KBM-7 (cell line): ENCODE data around the gene RMND5A.
"Not testable (repeated sequence)": the region's sequence is repeated elsewhere in the genome, so short reads cannot be mapped to it uniquely, and the experiment has no call there.

Experiments
- DNase-seq: peaks from one replicate; pipeline ENCODE4 v3.0.0-alpha.2; 2015
- in situ Hi-C: fragments of 300-500 bp; cut with MboI; formaldehyde crosslinking; loops from 2 replicates; pipeline ENCODE4 v1.14.3; 2020; ENCODE audit warnings: low sequenced_read_pairs, low pct_unique_long_range_greater_than_20kb, mixed read lengths

Gene RMND5A

DNA sequence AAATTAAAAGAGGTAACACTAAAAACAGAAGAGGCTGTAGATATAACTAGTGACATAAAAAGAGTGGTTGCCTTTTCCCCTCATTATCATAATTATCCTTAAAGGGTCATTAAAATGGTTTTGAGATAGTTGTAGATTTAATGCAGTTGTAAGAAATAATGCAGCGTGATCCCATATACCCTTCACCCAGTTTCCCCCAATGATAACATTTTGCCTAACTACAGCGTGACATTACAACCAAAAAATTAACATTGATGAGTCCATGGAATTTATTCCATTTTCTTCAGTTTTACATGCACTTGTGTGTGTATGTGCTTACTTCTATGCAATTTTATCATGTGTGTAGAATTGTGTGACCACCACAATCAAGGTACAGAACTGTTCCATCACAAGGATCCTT lies 13.2 kb upstream of the RMND5A start:
- no peak for DNase-seq
- in situ Hi-C loops: no loop called here

DNA sequence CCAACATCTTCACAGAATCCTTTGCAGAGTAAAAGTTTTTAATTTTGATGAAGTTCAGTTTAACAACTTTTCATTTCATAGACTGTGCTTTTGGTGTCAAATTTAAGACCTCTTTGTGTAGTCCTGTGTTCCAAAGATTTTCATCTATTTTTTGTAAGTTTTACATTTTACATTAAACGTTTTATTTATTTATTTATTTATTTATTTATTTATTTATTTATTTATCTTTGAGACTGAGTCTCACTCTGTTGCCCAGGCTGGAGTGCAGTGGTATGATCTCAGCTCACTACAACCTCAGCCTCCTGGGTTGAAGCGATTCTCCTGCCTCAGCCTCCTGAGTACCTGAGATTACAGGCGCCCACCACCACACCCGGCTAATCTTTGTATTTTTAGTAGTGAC lies 12.0 kb upstream of the RMND5A start:
- in situ Hi-C loops, DNase-seq: not testable (repeated sequence)

DNA sequence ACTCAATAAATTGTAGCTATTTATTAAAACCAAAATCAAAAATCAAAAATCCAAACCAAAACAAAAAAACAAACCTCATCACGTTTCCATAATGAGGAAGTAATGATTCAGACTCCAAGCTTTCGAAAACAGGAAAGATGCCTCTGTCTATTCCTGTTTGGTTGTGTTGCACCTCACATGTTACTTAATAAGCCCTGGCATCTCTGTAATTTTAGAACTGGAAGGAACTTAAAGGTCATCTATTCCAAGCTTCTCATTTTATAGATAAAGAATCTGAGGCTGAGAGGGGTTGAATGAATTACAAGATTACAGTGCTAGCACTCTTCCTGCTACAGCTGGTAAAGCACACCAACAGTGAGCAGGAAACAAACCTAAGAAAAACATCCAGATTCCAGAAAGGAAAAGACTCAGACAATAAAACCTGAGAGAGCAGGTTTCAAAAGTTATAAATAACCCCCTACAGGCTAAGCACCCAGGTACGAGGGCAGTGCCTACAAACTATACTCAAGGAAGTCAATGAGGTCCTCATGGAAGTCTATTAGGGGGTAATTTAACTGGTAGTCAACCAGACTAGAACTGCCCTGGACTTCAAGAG lies 5.4 kb upstream of the RMND5A start:
- DNase-seq, in situ Hi-C loops: not testable (repeated sequence)

DNA sequence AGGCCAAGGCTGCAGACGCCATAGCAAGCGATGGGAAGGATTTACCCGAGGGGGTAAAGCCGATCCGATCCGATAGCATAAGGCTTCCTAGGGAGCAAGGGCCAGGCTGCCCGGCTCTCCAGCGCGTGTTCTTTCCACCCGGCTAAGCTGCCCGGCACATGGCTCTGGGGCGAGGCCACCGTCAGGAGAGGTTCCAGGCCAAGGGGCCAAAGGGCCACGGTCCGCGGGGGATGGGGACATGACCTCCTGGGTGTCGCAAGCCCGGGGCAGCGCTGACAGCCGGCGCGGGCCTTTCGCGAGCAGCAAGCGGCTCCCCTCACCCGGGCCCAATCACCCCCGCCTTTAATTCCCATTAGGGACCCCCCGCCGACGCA lies 841 bp upstream of the RMND5A start:
- in situ Hi-C loops: not testable (repeated sequence)

DNA sequence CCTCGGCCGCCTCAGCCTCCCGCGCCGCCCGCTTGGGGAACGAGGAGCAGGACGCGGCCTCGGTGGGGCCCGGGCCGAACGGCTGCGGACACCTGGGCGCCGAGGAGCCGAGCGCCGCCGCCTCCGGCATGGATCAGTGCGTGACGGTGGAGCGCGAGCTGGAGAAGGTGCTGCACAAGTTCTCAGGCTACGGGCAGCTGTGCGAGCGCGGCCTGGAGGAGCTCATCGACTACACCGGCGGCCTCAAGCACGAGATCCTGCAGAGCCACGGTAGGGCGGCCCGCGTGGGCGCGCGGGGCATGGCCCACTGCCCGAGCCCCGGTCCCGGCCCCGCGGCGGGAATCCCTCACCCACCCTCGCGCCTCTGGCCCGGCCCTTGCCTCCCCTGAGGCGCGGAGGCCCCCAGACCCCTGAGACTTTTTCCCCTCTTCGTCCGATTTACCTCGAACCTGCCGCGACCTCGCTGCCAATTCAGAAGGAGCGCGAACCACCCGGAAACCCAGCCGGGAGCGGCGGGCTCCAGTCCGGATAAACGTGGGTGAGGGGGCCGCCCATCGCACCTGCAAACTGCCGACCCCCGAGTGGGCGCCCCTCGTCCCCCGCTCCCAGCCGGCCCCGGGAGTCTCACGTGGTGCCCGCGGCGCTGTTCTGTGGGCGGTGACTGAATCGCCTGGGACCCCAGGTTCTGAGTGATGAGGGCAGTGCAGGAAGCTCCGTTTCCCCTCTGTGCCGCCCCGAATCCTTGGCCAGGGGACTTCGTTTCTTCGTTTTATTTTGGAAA lies 639 bp downstream of the RMND5A start:
- DNase-seq: peak; percentile 36
- in situ Hi-C loops: not testable (repeated sequence)

More for the DNA sequence above, 841 bp upstream of the RMND5A start:
- DNase-seq: not testable (repeated sequence)

DNA sequence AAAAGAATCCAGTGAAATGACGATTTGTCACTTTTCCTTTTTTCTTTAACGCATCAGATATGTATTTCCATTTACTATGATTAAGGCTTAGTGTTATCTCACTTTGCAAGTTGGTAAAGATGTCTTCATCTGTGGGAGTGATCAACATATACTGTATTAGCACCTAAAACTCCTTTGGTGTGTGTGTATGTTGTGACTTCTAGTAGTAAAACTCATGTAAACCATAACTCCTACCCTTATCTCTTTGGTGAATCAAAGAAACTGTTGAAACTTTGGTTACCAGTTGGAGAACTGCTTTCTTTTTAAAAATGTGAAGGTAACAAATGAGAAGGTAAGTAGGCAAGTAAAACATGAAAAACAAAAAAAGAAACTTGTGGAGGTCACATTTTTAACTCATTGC lies 5.6 kb downstream of the RMND5A start:
- in situ Hi-C loops, DNase-seq: not testable (repeated sequence)

DNA sequence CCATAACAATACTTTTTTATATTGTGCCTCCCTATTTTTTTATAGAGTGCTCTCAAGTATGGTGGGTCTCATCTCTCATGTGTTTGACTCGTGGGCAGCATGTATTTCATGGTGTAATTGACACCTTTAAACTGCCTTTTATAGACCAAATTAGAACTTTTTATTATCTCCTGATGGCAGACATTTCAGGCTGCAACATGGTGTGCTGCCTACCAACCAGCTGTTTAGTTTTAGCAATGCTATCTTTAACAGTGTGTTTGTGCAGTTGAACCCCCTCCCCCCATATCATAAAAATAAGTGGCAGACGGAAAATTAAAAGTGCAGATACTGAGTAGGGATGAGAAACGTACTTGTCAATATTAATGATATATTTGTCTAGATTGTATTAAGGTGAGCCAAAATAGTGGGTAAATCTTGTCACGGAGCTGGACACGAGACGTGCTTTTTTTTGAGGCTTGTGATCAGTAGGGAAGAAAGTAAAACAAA lies 12.0 kb downstream of the RMND5A start:
- in situ Hi-C loops, DNase-seq: not testable (repeated sequence)

DNA sequence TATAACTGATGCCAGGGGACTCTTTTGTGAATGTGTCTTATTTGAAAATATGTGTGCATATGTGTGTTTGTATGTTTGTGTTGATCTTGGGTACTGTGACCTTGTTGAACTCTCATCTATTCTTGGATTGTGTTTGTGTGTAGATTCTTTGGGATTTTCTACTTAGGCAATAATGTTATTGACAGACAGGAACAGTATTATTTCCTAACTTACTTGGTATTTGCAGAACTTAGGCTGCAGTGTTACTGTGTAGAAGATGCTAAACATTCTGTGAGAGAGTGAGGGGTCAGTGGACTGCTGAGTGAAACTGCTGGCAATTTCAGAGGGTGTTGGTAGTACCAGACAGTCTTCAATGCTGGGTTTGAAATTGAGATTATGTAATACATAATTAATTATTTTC lies 12.7 kb downstream of the RMND5A start:
- in situ Hi-C loops, DNase-seq: not testable (repeated sequence)

DNA sequence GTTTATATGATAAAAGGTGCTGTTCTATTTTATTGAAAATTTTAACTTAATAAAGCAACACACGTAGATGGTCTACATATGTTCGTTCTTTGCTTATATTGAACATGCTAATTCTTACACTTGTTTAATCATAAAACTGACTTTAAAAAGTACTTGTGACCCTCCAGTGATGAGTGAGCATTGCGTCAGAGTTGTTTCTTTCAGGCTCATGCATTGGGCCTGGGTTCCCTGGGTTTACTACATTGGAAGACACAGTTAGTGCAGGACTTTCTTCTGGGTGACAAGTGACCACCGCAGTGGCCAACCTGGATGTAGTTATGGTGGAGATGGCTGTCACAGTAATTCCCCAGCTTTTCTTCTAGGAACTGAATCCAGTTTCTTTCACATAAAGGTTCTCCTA lies 13.4 kb downstream of the RMND5A start:
- in situ Hi-C loops: not testable (repeated sequence)

DNA sequence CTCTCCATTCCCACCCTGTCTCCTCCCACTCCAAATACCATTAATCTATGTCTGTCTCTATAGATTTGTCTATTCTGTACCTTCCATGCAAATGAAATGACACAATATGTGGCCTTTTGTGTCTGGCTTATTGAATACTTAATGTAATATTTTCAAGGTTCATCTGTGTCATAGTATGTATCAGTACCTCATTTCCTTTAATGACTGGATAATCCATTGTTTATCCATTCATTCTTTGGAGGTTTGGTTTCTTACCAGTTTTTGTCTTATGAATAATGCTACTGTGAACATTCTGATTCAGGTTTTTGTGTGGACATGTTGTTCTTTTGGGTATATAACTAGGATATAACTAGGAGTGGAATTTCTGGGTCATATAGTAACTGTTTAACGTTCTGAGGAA lies 14.8 kb downstream of the RMND5A start:
- DNase-seq, in situ Hi-C loops: not testable (repeated sequence)

More for the DNA sequence above, 13.4 kb downstream of the RMND5A start:
- DNase-seq: not testable (repeated sequence)

DNA sequence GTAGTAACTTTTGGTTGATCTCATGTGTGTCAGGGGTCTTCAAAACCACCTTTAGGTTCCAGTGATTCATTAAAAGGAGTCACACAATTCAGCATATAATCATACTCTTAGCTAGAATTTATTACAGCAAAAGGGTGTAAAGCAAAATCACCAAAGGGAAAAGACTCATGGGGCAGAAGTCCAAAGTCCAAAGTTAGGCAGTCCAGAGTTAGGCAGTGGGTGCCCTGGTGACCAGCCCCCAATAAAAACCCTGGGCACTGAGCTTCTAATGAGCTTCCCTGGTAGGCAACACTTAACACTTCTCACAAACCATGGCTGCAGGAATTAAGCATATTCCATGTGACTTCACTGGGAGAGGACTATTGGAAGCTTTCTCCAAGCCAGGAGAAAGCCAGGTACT lies 19.4 kb downstream of the RMND5A start:
- in situ Hi-C loops, DNase-seq: not testable (repeated sequence)

DNA sequence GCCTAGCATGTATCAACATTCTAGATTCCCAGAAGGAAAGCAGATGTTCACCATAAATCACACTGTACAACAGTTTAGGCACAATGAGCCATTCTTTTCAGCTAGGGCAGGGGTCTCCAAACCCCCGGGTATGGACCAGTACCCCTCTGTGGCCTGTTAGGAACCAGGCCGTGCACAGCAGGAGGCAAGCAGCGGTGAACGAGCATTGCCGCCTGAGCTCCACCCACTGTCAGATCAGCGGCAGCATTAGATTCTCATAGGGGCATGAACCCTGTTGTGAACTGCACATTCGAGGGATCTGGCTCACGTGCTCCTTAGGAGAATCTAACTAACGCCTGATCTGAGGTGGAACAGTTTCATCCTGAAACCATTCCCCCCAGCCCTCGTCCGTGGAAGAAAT lies 19.8 kb downstream of the RMND5A start:
- in situ Hi-C loops, DNase-seq: not testable (repeated sequence)

DNA sequence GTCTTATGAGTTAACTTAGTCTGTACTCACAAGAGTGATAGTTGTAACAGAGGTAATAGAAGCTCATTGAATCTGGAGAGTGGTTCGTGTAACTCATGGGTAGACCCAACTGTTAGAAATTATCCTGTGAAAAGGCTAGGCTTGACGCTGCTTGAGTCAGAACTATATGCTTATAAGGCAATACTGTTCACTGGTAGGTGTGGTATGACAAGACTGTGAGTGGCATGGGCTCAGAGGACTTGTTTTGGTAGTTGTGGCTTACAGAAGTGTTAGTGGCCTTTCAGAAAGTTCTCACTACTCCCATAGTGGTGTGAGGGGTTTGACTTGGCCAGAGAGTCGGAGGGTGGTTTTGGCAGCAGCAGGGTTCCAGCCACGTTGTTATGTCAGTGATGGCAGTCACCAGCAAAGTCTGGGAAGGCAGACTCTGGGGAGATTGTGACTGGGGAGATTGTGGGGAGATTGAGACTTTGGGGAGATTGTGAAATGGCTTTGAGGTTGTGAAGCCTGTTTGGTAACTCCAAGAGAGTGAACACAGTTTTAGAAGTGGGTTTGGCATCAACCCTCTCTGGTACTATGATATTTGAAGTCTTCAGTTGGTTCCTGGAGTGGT lies 21.9 kb downstream of the RMND5A start:
- in situ Hi-C loops, DNase-seq: not testable (repeated sequence)

DNA sequence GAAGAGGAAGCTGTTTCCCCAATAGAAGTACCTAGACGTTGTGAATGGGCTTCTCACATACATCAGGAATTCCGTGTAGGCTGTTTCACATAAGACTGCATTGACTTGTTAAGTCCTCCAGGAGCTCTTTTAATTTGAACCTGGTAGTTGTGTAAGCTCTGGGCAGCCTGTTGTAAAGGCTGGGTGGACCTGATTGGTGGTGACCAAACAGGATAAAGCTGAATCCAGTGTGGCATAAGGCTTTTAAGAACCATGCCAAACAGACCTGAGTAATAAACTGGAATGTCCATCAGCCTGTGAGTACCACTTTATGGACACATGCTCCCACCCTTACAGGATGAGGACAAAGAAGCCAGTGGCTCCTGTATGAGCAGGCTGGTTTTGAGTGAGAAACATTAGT lies 24.1 kb downstream of the RMND5A start:
- DNase-seq: no peak
- in situ Hi-C loops: no loop called here

DNA sequence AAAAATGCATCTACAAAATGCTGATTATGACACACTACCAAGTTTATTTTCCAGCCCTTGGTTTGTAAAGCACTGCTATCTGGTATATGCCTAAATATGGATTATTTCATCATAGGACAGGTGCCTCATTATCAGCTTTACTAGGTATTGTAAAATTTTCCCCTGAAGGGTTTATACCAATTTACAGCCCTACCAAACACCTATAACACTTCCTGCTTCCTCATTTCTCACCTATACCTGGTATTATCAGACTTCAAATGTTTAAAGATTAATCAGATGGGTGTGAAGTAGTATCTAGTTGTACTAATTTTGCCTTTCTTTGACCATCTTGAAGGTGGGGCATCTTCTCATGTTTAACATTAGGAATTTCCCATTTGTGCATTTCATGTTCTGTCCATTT lies 26.8 kb downstream of the RMND5A start:
- in situ Hi-C loops: no loop called here

DNA sequence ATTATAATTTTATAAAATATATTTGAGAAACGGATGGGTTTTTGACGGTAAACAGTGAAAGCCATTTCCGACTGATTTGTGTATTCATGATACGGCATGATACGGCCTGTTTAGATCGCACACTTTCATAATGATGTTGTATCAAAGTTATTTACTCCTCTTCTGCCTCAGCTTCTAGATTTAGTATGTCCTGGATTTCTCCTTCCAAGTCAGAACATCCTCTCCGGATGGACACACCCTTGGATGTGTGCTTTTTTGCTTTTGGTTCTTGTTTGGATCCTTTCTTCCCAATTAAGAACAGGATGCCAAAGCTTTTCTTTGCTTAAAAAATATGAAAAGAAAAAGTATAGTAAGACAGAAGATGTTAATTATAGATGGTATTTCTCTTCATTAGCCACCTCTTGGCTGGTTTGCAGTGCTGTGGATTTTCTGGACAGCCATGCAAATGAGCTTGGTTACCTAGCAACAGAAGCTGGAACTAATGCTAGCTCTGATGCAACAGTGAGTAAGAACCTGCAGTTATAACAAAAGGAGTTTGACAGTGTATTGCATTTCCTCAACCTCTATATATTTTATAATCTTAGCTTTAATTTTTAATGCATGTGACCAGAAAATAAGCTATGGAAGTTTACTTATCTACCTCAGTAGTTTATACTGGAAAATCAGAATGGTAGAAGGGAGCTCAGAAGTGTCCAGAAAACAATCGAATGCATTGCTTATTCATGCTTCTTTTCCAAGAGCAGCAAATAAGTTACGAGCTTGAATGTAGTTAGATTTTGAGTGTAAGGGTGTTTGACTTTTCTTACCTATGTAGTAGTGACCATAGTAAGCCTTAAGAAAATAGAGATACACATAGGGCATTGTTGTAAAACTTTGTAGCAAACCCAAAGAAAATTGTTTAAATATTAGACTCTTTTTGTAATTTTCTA lies 27.9 kb downstream of the RMND5A start:
- DNase-seq: no peak

More for the DNA sequence above, 26.8 kb downstream of the RMND5A start:
- DNase-seq: no peak

DNA sequence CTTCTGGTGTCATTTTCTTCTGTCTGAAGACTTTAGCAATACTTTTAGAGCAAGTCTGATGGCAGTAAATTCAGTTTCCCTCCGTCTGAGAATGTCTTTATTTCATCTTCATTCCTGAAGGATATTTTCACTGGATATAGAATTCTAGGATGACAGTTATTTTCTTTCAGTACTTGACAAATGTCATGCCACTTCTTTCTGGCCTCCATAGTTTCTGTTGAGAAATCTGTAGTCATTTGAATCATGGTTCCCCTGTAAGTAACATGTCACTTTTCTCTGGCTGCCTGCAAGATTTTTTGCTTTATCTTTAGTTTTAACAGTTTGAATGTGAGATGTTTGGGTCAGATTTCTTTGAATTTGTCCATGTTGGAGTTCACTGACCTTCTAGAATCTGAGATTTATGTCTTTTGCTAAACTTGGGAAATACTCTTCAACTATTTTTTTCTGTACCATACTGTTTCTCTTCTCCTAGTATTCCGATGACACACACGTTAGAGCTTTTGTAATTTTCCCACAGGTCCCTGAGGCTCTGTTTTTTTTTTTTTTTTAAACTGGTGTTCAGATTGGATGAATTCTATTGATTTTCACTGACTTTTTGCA lies 30.2 kb downstream of the RMND5A start:
- DNase-seq: no peak
- in situ Hi-C loops: no loop called here

More for the DNA sequence above, 27.9 kb downstream of the RMND5A start:
- in situ Hi-C loops: no loop called here

DNA sequence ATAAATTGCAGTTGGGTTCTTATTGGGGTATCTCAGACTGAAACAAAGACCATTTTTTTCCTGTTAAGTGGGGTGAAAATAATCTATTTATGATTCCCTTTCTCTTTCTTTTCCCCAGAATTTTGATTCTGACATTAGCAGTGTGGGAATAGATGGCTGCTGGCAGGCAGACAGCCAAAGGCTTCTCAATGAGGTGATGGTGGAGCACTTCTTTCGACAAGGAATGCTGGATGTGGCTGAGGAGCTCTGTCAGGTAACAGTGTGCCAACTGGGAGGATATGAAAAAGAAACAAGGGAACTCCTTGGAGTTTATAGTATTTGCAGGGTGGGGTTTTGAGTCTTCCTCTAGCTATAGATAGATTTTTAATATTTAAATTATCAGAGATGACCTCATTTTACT lies 31.7 kb downstream of the RMND5A start:
- no peak for DNase-seq

DNA sequence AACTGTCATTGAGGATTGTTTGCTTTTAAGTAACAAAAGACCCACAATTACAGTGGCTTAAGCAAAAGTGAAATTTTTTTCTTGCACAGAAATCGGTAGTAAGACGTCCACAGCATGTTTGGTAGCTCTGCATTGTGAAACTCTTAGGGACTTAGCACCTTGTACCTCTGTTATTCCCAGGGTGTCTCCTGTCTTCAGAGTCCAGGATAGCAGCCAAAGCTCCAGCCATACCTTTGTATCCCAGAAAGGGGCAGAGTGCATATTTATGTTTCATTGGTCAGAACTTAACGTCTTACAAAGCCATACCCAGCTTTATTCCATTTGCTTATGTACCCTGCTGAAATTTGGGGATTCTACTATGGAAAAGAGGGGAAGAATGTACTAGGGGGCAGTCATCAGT lies 32.8 kb downstream of the RMND5A start:
- no peak for DNase-seq
- in situ Hi-C loops: no loop called here

More for the DNA sequence above, 31.7 kb downstream of the RMND5A start:
- in situ Hi-C loops: no loop called here
